ENCODE data around the gene PPHLN1. TPM values are rescaled to one million over a fixed set of nuclear protein-coding genes. Genes with fewer than 3 reads are reported as not detected.

The PPHLN1 gene
- total RNA-seq, 1 donor from 2014 or later = 96.4 TPM

- DNase-seq (ENCODE audit: low spot score) = no peak
- Mint-ChIP-seq H3K27me3 (ENCODE audit: low read depth) (no peaks in the 10 kb centered on the region), H3K27ac (no peak overlapping the region), H3K36me3 (ENCODE audit: low read depth) (peaks cover 35% of the 10 kb centered on the region), H3K4me3 (ENCODE audit: low read depth) (no peak overlapping the region), H3K9me3 (no peaks in the 10 kb centered on the region), H3K4me1 (ENCODE audit: low read depth) (no peaks in the 10 kb centered on the region)
- intact Hi-C loops (cut with micrococcal nuclease) = no loop called here
Observed at GRCh38 chr12:42440608-42441007, 114.6 kb downstream of the PPHLN1 start.

DNA sequence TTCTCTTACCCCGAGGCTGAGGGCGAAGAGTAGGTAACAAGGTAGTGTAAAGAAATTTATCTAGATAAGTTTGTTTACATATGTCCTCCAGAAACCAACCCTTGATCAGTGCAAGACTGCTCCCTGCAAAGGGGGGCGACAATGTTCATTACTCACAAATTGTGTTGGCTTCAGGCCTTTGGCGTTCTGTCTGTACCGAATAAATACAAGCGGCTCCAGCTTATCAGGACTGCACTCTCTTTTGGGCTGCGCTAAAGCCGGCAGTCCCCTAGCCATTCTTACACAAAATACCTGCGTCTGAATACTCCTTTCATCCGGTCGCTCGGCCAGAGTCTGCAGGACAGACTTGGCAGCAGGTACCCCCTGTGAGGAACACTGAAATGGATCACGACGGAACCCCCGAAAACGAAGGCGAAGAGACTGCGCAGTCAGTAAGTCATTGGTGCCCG lies 116.4 kb downstream of the PPHLN1 start:
- no peak for DNase-seq (ENCODE audit: low spot score)
- H3K4me1 Mint-ChIP-seq (ENCODE audit: low read depth) = no peaks in the 10 kb centered on the region
- no peaks in the 10 kb centered on the region for H3K27me3 Mint-ChIP-seq (ENCODE audit: low read depth)
- intact Hi-C loops (cut with micrococcal nuclease) = no loop called here
- H3K36me3 Mint-ChIP-seq (ENCODE audit: low read depth) = peaks cover 47% of the 10 kb centered on the region
- no peak overlapping the region for H3K4me3 Mint-ChIP-seq (ENCODE audit: low read depth)
- no peak overlapping the region for H3K27ac Mint-ChIP-seq
- H3K9me3 Mint-ChIP-seq = no peaks in the 10 kb centered on the region

GRCh38 chr12:42442888-42443287 lies 116.9 kb downstream of the PPHLN1 start:
- Mint-ChIP-seq H3K36me3 (ENCODE audit: low read depth) (peaks cover 53% of the 10 kb centered on the region), H3K27me3 (ENCODE audit: low read depth) (no peaks in the 10 kb centered on the region), H3K4me3 (ENCODE audit: low read depth) (no peak overlapping the region), H3K9me3 (no peaks in the 10 kb centered on the region), H3K4me1 (ENCODE audit: low read depth) (no peaks in the 10 kb centered on the region), H3K27ac (no peak overlapping the region)
- no peak for DNase-seq (ENCODE audit: low spot score)
- intact Hi-C loops (cut with micrococcal nuclease) = no loop called here

DNA sequence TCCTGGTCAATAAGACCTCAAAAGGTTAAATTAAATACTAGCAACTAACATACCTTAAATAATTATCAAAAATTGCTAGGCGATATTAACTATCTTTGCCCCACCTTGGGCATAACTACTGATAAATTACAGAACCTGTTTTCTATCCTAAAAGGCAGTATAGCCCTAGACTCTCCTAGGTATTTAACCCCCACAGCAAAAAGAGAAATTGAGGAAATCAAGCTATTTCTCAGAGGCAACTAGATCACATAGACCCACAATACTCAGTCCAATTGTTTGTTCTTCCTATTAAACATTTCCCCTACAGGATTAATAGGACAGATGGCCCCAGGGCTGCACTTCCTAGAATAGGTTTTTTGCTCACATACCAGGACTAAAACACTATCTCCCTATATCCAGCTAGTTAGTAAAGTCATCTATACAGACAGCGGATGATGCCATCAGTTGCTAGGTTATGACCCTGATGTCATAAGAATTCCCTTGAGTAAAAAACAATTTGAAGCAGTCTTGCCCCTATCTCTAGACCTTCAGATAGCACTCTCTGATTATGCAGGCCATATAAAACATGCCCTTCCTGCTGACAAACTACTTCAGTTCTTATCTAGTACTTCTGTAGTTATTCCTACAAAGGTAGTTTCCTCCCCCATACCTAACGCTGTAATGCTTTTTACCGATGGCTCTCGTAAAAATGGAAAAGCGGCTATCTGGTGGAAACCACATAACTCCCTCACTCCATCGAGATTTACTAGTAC lies 118.4 kb downstream of the PPHLN1 start:
- intact Hi-C loops (cut with micrococcal nuclease) = no loop called here
- no peak for DNase-seq (ENCODE audit: low spot score)
- no peak overlapping the region for H3K27ac Mint-ChIP-seq
- H3K27me3 Mint-ChIP-seq (ENCODE audit: low read depth) = no peaks in the 10 kb centered on the region
- no peaks in the 10 kb centered on the region for H3K4me1 Mint-ChIP-seq (ENCODE audit: low read depth)
- no peaks in the 10 kb centered on the region for H3K9me3 Mint-ChIP-seq
- no peak overlapping the region for H3K4me3 Mint-ChIP-seq (ENCODE audit: low read depth)
- H3K36me3 Mint-ChIP-seq (ENCODE audit: low read depth) = peaks cover 64% of the 10 kb centered on the region

- Mint-ChIP-seq H3K4me1 (ENCODE audit: low read depth) (no peaks in the 10 kb centered on the region), H3K9me3 (no peaks in the 10 kb centered on the region), H3K27me3 (ENCODE audit: low read depth) (no peaks in the 10 kb centered on the region), H3K4me3 (ENCODE audit: low read depth) (no peak overlapping the region), H3K27ac (no peak overlapping the region), H3K36me3 (ENCODE audit: low read depth) (peaks cover 59% of the 10 kb centered on the region)
- intact Hi-C loops (cut with micrococcal nuclease) = no loop called here
- no peak for DNase-seq (ENCODE audit: low spot score)
Observed at GRCh38 chr12:42445891-42446290, 119.9 kb downstream of the PPHLN1 start.

GRCh38 chr12:42446761-42447160 lies 120.8 kb downstream of the PPHLN1 start:
- Mint-ChIP-seq H3K4me3 (ENCODE audit: low read depth) (no peak overlapping the region), H3K27ac (no peak overlapping the region), H3K4me1 (ENCODE audit: low read depth) (no peaks in the 10 kb centered on the region), H3K36me3 (ENCODE audit: low read depth) (peaks cover 53% of the 10 kb centered on the region), H3K27me3 (ENCODE audit: low read depth) (no peaks in the 10 kb centered on the region), H3K9me3 (no peaks in the 10 kb centered on the region)
- DNase-seq (ENCODE audit: low spot score) = no peak
- intact Hi-C loops (cut with micrococcal nuclease) = no loop called here

DNA sequence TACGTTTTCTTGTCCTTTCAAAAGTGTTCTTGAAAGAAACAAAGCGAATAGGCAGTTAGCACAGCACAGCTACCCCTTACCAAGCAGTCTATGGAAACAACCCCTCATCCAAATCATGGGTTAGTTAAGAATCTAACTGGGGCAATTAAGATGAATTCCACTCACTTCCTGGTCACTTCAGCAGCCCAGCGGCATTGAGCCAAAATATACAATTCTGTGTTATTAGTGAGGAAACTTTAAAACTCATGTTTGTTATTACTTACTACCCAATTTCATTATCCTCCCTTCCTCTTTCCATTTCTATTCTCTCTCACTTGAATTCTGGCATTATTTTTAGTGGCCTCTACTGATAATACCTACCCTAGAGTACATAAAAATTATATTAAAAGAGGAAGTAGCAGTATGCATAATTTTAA lies 121.4 kb downstream of the PPHLN1 start:
- Mint-ChIP-seq H3K27me3 (ENCODE audit: low read depth) (no peaks in the 10 kb centered on the region), H3K9me3 (no peaks in the 10 kb centered on the region), H3K4me3 (ENCODE audit: low read depth) (no peak overlapping the region), H3K36me3 (ENCODE audit: low read depth) (peaks cover 49% of the 10 kb centered on the region), H3K27ac (no peak overlapping the region), H3K4me1 (ENCODE audit: low read depth) (no peaks in the 10 kb centered on the region)
- DNase-seq (ENCODE audit: low spot score) = no peak
- intact Hi-C loops (cut with micrococcal nuclease) = no loop called here

DNA sequence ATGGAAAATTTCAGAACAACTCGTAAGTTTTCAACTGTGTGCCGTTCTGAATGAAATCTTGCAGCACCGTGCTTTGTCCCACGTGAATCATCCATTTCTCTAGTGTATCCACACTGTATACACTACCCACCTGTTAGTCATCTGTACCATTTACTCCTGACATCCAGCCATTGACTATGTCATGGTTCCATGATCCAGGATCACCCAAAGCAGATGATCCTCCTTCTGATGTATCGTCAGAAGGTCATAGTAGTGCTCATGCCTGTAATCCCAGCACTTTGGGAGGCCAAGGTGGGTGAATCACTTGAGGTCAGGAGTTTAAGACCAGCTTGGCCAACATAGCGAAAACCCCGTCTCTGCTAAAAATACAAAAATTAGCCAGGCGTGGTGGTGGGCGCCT lies 122.9 kb downstream of the PPHLN1 start:
- intact Hi-C loops (cut with micrococcal nuclease) = no loop called here
- Mint-ChIP-seq H3K4me3 (ENCODE audit: low read depth) (no peak overlapping the region), H3K27me3 (ENCODE audit: low read depth) (no peaks in the 10 kb centered on the region), H3K9me3 (no peaks in the 10 kb centered on the region), H3K4me1 (ENCODE audit: low read depth) (no peaks in the 10 kb centered on the region), H3K36me3 (ENCODE audit: low read depth) (peaks cover 38% of the 10 kb centered on the region), H3K27ac (no peak overlapping the region)
- no peak for DNase-seq (ENCODE audit: low spot score)

DNA sequence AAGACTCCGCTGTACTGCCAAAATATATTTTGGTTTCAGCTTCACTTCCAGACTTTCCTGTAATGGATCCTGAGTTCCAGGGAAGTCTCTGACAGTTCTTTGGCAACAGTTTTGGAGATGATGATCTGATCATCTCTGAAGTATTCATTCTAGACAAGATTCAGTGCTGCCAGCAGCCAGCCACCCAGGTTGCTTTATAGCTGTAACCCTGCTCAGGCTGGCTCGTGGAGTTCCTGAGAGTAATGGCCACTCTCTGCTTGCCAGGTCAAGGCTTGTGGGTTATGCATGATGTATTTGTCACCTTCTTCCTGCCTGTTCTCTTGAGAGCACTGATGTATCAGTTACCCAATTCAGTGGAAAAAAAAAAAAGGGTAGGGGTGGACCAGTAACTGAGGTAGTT lies 124.3 kb downstream of the PPHLN1 start:
- H3K36me3 Mint-ChIP-seq (ENCODE audit: low read depth) = peaks cover 33% of the 10 kb centered on the region
- no peaks in the 10 kb centered on the region for H3K27me3 Mint-ChIP-seq (ENCODE audit: low read depth)
- H3K4me3 Mint-ChIP-seq (ENCODE audit: low read depth) = no peak overlapping the region
- H3K27ac Mint-ChIP-seq = no peak overlapping the region
- H3K4me1 Mint-ChIP-seq (ENCODE audit: low read depth) = no peaks in the 10 kb centered on the region
- intact Hi-C loops (cut with micrococcal nuclease) = no loop called here
- DNase-seq (ENCODE audit: low spot score) = no peak
- H3K9me3 Mint-ChIP-seq = no peaks in the 10 kb centered on the region

- H3K4me3 Mint-ChIP-seq (ENCODE audit: low read depth) = no peak overlapping the region
- no peaks in the 10 kb centered on the region for H3K27me3 Mint-ChIP-seq (ENCODE audit: low read depth)
- no peak overlapping the region for H3K27ac Mint-ChIP-seq
- intact Hi-C loops (cut with micrococcal nuclease) = no loop called here
- no peak for DNase-seq (ENCODE audit: low spot score)
- H3K9me3 Mint-ChIP-seq = no peaks in the 10 kb centered on the region
- no peaks in the 10 kb centered on the region for H3K36me3 Mint-ChIP-seq (ENCODE audit: low read depth)
- H3K4me1 Mint-ChIP-seq (ENCODE audit: low read depth) = no peaks in the 10 kb centered on the region
Observed at GRCh38 chr12:42458575-42458974, 132.6 kb downstream of the PPHLN1 start.

GRCh38 chr12:42459336-42459847 lies 133.4 kb downstream of the PPHLN1 start:
- no peaks in the 10 kb centered on the region for H3K4me1 Mint-ChIP-seq (ENCODE audit: low read depth)
- no peaks in the 10 kb centered on the region for H3K9me3 Mint-ChIP-seq
- no peak for DNase-seq (ENCODE audit: low spot score)
- no peak overlapping the region for H3K4me3 Mint-ChIP-seq (ENCODE audit: low read depth)
- H3K27me3 Mint-ChIP-seq (ENCODE audit: low read depth) = no peaks in the 10 kb centered on the region
- H3K36me3 Mint-ChIP-seq (ENCODE audit: low read depth) = no peaks in the 10 kb centered on the region
- intact Hi-C loops (cut with micrococcal nuclease) = no loop called here
- no peak overlapping the region for H3K27ac Mint-ChIP-seq

GRCh38 chr12:42462486-42462885 lies 136.5 kb downstream of the PPHLN1 start:
- intact Hi-C loops (cut with micrococcal nuclease) = no loop called here
- Mint-ChIP-seq H3K4me3 (ENCODE audit: low read depth) (no peak overlapping the region), H3K27me3 (ENCODE audit: low read depth) (no peaks in the 10 kb centered on the region), H3K36me3 (ENCODE audit: low read depth) (no peaks in the 10 kb centered on the region), H3K9me3 (no peaks in the 10 kb centered on the region), H3K27ac (no peak overlapping the region), H3K4me1 (ENCODE audit: low read depth) (no peaks in the 10 kb centered on the region)
- no peak for DNase-seq (ENCODE audit: low spot score)

DNA sequence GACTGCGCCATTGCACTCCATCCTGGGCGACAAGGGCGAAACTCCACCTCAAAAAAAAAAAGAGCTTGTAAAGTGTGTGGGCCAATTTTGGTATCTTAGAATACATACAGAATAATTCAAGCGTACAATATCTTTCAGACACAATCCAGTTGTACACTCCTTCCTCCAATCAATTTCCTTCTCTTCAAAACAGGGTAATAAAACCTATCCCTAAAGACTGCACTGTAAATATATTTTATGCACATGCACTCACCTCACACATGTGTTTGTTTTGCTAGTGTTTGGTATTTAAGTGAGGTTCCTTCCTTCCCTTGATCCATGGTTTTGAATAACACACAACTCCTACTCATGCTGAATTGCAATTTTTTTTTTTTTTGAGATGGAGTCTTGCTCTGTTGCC lies 137.7 kb downstream of the PPHLN1 start:
- no peaks in the 10 kb centered on the region for H3K27me3 Mint-ChIP-seq (ENCODE audit: low read depth)
- no peak overlapping the region for H3K27ac Mint-ChIP-seq
- no peaks in the 10 kb centered on the region for H3K9me3 Mint-ChIP-seq
- no peak overlapping the region for H3K4me3 Mint-ChIP-seq (ENCODE audit: low read depth)
- intact Hi-C loops (cut with micrococcal nuclease) = no loop called here
- H3K36me3 Mint-ChIP-seq (ENCODE audit: low read depth) = no peaks in the 10 kb centered on the region
- DNase-seq (ENCODE audit: low spot score) = no peak
- peaks cover 6% of the 10 kb centered on the region for H3K4me1 Mint-ChIP-seq (ENCODE audit: low read depth)
